ENCODE results near the gene DMC1.
A peak's percentile ranks its signal among the peaks of the same experiment; 100 is the strongest.

DNA sequence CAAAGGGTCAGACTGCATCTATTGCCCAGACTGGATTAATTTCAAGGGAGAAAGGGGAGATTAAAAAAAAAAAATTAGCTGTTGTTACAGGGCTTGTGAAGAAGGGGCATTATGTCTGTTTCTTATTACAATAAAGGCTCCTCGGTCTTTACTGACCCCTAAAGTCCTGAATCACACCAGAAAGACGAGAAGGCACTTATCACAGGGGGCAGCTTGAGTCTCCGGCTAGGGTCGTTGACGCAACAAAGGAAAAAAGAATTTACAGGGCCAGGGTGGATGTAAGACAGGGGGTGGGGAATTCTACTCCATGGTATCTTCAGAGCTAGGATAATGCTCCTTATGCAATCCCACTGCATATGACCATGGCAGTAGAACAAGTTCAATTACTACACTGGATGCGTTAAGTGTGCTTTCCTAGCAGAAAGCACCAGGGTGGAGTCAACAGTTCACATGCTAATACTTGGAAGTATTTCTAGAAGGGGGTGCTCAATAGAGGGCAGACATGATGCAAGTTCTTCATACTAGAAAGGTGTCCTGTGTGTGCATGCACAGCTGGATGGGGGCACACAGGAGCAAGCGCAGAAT is 80.3 kb downstream of the DMC1 start:
- no peak for TF ChIP-seq REST (IDR thresholded peaks at IDR 0.05; ENCODE audit: borderline replicate concordance)
- TF ChIP-seq REST (CRISPR knock-in tag; IDR thresholded peaks at IDR 0.05; ENCODE audit: low read depth): no peak
- TF ChIP-seq ELF1 (tag; IDR thresholded peaks at IDR 0.05): no peak
- TF ChIP-seq SMAD1 (IDR thresholded peaks at IDR 0.05; ENCODE audit: low read depth, low read length, partially characterized antibody): no peak
- no peak for TF ChIP-seq CREB5 (CRISPR knock-in tag; IDR thresholded peaks at IDR 0.05)
- TF ChIP-seq GATAD2A (IDR thresholded peaks at IDR 0.05): no peak
- no peak for TF ChIP-seq MXI1 (IDR thresholded peaks at IDR 0.05; ENCODE audit: low read depth, low read length)
- no peak for TF ChIP-seq CBFA2T2 (conservative IDR thresholded peaks at IDR 0.05)
- peak; percentile 59; the same call in 1 of the 2 replicates for TF ChIP-seq POLR2A (conservative IDR thresholded peaks at IDR 0.05)
- no peak for TF ChIP-seq ZNF274 (IDR thresholded peaks at IDR 0.05; ENCODE audit: borderline replicate concordance, low read depth, low read length)

Data from K562 (cell line).